HG03280 (cell line): ENCODE data around the gene NUTF2.
A peak's percentile ranks its signal among the peaks of the same experiment; 100 is the strongest.

Source experiments
- ATAC-seq: cut with Tn5 transposase; IDR thresholded peaks from one replicate; pipeline ENCODE4 v1.9.1; 2021; ENCODE audit warnings: mild to moderate bottlenecking, moderate library complexity; ENCODE audit not compliant: unreplicated experiment

NUTF2 gene

GRCh38 chr16:67846320-67847063, at the start of gene NUTF2:
Gene NUTF2 (plus strand): TSS chr16:67846933. CDS start chr16:67865131, 18,198 bp downstream.
- peak; percentile 56 for ATAC-seq

- ATAC-seq = no peak
Measured at GRCh38 chr16:67800338-67800926, 46.3 kb upstream of the NUTF2 start.

- no peak for ATAC-seq
Measured at GRCh38 chr16:67801241-67801640, 45.5 kb upstream of the NUTF2 start.

GRCh38 chr16:67801883-67802282, 44.9 kb upstream of the NUTF2 start:
- no peak for ATAC-seq

- ATAC-seq = no peak
Measured at GRCh38 chr16:67803894-67804293, 42.8 kb upstream of the NUTF2 start.

GRCh38 chr16:67804853-67805542, 41.7 kb upstream of the NUTF2 start:
- no peak for ATAC-seq

- peak; percentile 2 for ATAC-seq
Measured at GRCh38 chr16:67805718-67806427, 40.9 kb upstream of the NUTF2 start.

- peak; percentile 91 for ATAC-seq
Measured at GRCh38 chr16:67806428-67807147, 40.1 kb upstream of the NUTF2 start, which contains the start of the genes RANBP10 and TSNAXIP1. Gene RANBP10 (minus strand): TSS chr16:67806560. CDS start chr16:67806536, 24 bp downstream. Gene TSNAXIP1 (plus strand): TSS chr16:67806889. CDS start chr16:67807150, 261 bp downstream.

GRCh38 chr16:67807148-67807682, 39.5 kb upstream of the NUTF2 start:
- no peak for ATAC-seq

GRCh38 chr16:67811899-67812298, 34.8 kb upstream of the NUTF2 start:
- ATAC-seq = no peak

GRCh38 chr16:67814567-67814966, 32.2 kb upstream of the NUTF2 start:
- no peak for ATAC-seq

- ATAC-seq = no peak
Measured at GRCh38 chr16:67820608-67821259, 26.0 kb upstream of the NUTF2 start.

GRCh38 chr16:67822511-67822910, 24.2 kb upstream of the NUTF2 start:
- no peak for ATAC-seq

GRCh38 chr16:67825119-67825518, 21.6 kb upstream of the NUTF2 start:
- no peak for ATAC-seq

- ATAC-seq = no peak
Measured at GRCh38 chr16:67825906-67826305, 20.8 kb upstream of the NUTF2 start.

- no peak for ATAC-seq
Measured at GRCh38 chr16:67828651-67829050, 18.1 kb upstream of the NUTF2 start.

GRCh38 chr16:67833030-67833414, 13.7 kb upstream of the NUTF2 start:
- ATAC-seq = no peak

GRCh38 chr16:67833415-67834241, 13.1 kb upstream of the NUTF2 start:
- peak; percentile 95 for ATAC-seq

- ATAC-seq = no peak
Measured at GRCh38 chr16:67834242-67834614, 12.5 kb upstream of the NUTF2 start.
